ENCODE results near the gene TIMM22.
A peak's percentile ranks its signal among the peaks of the same experiment; 100 is the strongest.

TIMM22 gene

DNA sequence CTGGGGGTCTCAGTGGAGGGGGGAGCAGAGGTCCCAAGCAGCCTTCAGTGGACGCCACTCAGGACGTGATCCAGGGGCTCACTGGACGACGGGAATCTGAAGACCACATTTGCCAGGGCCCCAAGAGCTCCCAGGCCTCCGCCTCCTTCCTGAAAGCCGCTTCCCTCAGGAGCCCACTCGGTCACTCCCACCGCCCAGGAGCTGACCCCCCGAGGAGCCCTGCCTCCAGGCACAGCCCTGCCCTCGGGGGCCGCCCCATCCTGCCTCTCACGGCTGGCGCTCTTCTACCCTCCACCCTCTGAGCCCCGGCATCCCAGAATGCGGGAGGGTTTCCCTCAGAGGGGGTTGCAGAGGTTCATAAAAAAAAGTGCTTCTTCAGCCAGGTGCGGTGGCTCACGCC lies 24.2 kb downstream of the TIMM22 start:
- DNase-seq (ENCODE audit: low spot score), result no peak

- DNase-seq (ENCODE audit: low spot score), result no peak
Observed at GRCh38 chr17:1022278-1023024, 25.5 kb downstream of the TIMM22 start.

- DNase-seq (ENCODE audit: low spot score), result no peak
Observed at GRCh38 chr17:1024076-1024475, 27.1 kb downstream of the TIMM22 start.

- DNase-seq (ENCODE audit: low spot score), result no peak
Observed at GRCh38 chr17:1025733-1026598, 29.0 kb downstream of the TIMM22 start.

DNA sequence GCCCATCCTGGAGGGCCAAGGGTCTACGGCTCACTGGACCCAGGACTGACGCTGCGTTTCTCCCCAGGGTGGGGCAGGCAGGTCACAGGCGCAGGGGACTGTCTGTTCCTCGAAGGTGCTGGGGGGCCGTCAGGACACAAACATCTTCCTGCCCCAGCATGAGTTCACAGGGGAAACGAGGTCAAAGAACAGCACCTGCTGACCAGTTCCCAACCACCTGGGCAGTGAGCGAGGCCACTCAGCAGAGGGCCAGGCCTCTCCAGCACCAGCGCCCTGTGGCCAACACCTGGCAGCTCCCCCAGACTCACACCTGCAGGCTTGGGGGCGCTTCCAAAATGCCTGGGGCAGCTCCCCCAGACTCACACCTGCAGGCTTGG lies 29.7 kb downstream of the TIMM22 start:
- no peak for DNase-seq (ENCODE audit: low spot score)

DNA sequence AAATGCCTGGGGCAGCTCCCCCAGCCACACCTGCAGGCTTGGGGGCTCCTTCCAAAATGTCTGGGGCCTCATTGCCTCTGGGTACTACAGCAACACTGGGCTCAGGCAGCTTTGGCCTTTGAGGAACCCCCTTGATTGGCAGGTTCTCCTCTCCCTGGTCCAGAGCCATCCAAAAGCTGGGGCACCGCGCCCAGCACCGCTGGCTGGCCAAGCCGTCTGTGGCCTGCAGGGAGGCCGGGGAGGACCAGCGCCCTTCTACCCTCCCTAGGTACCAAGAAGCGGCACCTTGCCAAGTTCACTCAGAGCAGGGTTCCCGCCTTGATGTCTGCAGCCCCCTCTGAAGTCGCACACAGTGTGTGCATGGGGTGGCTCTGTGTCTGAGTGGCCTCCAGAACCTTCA lies 30.1 kb downstream of the TIMM22 start:
- no peak for DNase-seq (ENCODE audit: low spot score)

DNA sequence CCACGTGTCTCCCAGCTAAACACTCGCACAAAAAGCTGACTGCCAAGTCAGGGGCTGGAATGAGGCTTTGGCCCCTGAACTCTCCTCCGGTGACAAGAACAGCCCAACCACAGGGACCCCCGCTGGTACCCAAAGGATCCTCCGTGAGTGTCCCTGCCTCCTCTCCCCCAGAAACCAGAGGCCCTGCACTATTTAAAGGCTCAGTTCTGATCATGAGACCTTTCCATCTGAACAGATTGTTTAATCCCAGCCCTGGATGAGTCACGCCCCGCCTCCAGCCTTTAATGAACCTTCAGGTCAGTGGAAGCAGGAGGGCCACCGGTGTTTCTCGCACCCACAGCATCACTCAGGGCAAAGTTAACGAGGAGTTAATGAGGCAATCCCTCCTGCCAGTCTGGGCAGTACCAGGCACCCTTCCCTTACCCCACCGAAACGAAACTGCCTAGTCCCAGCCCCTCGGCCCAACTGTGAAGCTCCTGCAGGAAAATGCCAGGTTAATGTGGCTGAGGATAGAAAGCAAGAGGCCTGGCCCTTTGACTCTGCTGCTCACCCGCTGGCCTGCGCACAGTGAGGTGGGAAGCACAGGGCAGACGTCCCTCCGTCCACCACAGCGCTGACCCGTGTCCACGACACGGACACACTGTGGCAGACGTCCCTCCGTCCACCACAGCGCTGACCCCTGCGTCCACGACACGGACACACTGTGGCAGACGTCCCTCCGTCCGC lies 32.4 kb downstream of the TIMM22 start:
- no peak for DNase-seq (ENCODE audit: low spot score)

DNA sequence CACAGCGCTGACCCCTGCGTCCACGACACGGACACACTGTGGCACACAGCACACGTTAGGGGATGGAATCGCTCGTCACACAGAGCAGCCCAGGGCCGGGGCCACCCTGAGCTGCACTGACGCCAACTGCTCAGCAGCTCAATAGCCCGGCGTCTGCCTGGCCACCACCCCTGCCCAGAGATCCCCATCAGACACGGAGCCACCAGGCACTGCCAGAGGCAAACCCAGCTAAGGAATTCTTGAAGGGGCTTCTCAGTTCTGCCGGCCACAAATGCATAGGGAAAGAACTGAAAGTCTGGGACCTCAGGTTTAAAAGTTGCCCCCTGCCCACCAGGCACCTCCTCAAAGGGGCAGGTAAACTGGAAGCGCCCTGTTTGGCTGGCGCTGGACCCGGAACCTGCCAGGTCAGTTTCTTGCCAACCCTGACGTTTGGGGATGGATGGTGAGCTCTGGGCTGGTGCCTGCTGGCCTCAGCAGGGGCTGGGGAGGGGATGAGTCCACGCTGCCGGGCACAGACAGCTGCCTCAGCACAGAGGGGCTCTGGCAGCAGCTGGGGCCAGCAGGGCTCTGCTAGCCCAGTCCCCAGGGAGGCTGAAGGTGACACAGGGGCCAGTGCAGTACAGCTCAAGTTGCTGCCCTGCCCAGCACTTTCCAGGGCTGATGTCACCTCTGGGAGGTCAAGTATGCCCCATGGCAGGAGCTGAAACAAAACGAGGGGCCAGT lies 33.2 kb downstream of the TIMM22 start:
- DNase-seq (ENCODE audit: low spot score), result no peak

GRCh38 chr17:1030684-1031532 lies 34.0 kb downstream of the TIMM22 start:
- DNase-seq (ENCODE audit: low spot score), result no peak

DNA sequence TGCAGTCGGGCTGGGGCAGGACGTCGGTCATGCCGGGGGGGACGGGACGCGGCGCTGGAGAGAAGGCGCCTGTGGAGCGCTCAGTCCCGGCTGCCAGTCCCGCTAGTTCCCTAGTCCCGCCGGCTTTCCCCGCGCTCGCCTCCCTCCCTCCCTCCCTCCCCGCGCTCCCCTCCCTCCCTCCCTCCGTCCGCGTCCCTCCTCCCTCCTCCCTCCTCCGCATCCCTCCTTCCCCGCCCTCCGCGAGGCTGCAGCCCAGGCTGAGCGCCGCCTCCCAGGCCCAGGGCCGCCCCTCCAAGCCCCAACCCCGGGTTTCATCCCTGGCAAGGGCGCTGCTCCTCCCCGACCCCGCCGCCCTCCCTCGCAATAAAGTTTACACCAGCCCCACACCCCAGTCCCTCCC lies 34.8 kb downstream of the TIMM22 start:
- peak; percentile 87 for DNase-seq (ENCODE audit: low spot score)

GRCh38 chr17:1032391-1032790 lies 35.5 kb downstream of the TIMM22 start:
- no peak for DNase-seq (ENCODE audit: low spot score)

DNA sequence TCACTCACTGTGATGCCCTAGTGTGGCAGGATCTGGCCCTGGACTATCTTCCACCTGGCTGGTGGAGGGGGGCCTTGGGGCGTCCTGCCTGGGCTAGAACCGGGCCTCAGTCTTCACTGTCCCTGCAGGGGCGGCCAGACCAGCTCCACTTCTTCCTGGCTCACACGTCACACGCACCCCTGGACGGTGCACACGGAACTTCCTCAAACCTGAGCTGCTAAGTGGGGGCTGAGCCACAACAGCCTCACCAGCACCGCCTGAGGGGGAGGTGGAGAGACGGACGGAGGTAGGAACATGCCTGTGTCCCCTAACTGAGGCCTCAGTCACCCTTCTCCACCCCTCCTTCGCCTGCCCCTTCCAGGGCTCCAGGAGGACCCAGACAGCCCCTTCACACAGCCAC lies 36.6 kb downstream of the TIMM22 start:
- DNase-seq (ENCODE audit: low spot score), result no peak

GRCh38 chr17:1034652-1035210 lies 37.8 kb downstream of the TIMM22 start:
- DNase-seq (ENCODE audit: low spot score), result no peak

GRCh38 chr17:1035546-1036170 lies 38.7 kb downstream of the TIMM22 start:
- no peak for DNase-seq (ENCODE audit: low spot score)

DNA sequence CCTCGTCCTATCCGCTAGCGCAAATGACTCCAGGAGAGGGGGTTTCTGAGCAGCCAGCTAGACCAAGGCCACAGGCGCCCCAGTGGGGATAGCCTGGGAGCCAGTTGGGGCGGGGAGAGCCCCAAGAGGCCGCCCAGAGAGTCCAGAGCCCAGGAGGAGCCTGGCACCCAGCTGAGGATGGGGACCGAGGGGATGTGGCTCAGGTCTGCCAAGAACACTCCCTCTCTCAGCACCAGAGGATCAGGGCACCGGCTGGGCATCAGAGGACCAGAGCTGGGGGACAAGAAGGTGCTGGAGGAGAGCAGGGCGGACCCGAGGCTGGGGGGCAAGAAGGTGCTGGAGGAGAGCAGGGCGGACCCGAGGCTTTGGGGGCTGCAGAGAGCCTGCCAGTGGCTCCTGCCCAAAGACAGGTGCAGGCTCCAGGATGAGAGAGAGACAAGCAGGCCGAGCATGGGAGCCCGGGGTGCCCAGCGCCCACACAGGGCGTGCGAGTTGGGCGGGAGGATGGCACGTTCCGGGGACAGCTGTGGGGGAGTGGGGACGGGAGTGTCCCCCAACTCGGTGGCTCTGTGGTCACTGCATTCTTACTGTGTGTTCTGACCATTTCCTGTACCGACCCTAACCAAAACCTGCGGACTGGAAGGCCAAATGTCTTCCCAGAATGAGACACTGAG lies 39.4 kb downstream of the TIMM22 start:
- DNase-seq (ENCODE audit: low spot score), result no peak

DNA sequence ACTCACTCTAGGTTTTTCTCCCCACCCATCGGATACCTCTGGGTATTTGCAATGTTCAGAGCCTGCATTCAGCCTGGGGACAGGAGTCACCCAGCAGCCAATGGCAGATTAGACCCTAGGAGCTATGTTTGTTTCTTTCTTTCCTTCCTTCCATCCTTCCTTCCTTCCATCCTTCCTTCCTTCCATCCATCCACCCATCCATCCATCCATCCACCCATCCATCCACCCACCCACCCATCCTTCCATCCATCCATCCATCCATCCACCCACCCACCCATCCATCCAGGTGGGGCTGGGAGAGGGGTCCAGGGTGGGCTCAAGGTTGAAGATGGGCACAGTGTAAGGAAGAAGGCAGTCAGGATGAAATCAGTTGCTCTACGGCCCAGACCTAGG lies 39.9 kb downstream of the TIMM22 start:
- no peak for DNase-seq (ENCODE audit: low spot score)

DNA sequence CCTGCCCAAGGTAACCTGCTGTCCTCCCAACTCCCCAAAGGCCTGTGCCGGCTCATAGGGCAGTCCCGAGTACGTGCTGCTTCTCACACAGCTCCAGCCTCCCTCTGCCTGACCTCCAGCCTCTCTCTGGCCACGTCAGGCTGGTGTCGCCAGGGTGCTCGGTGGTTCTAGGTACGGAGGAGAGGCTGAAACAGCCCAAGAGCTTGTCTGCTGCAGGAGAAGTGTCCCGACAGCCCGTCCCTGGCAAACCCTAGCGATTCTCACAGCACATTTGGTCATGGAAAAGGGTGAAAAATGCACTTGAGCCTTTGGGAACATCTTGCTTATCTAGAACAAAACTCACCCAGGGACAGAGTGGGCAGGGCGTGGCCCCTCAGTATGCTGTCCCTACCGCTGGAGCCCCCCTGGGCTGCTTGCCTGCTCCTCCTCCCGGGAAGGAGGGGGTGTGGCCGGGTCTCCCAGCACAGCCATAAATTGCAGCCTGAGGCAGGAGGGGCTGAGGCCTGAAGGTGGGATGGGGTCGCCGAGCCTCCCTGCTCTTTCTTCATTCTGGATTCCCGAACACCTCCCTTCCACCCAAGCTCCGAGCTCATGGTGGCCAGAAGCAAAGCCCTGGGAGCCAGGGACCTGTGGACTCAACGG lies 40.4 kb downstream of the TIMM22 start:
- DNase-seq (ENCODE audit: low spot score), result no peak

DNA sequence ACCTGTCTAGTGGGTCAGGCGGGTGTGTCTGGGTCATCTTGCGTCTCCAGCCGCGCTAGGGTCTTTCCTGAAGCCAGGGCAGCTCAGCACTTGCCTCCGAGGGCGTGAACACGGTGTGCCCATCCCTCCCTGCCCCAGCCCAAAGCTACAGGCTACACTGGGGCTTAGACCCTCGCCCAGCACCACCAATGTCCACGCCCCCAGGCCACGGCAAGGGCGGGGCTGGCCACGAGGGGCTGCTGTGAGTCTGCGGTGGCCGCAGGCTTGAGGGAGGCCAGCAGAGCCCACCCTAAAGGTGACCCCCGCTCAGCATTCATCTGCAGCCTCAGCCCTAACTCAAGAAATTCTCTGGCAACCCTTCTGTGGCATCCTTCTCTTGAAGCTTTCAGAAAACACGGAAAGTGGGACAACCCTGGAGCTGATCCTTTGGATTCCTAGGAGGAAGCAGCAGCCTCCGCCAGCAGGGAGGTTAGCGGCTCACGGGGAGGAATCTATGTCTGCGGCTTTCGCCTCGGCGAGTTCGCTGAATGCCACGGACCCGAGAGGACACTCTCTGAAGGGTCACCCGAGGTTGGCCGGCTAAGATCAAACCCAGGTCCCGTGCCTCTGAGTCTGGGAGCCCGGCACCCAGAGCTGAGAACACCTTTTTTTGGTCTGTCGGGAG lies 41.7 kb downstream of the TIMM22 start:
- no peak for DNase-seq (ENCODE audit: low spot score)

DNA sequence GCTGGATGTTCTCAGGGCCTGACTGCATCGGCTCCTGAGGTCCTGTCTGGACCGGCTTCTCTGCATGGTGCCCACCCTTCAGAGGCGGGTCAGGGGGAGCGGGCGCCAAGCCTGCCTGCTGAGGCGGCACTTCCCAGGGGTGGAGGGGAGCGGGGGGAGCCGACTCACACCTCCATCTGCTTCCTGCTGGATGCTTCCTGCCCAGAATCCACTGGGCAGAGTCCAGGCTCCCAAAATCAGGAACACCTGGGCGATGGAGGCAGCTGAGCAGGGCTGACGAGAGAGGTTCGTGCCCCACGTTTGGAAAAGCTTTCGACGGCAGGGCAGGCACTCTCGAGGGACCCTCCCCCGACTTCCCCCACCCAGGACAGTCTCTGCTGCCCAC lies 42.2 kb downstream of the TIMM22 start:
- DNase-seq (ENCODE audit: low spot score), result no peak
